Suprapubic skin (tissue), 4 donors: ENCODE data around the gene PSMC2. TPM values are rescaled to one million over a fixed set of nuclear protein-coding genes. Genes with fewer than 3 reads are reported as not detected.
A peak's percentile ranks its signal among the peaks of the same experiment; 100 is the strongest.

Experiments used
- DNase-seq, 2 donors: peaks; one replicate each; pipeline ENCODE4 v3.0.0-alpha.2; 2019; ENCODE audit warnings: low spot score in 2 of 2
- H3K27ac ChIP-seq: fragments of 200-600 bp; sonication (generic); one replicate; pipeline ENCODE4 v1.5.1; 2019
- H3K27me3 ChIP-seq: fragments of 200-600 bp; sonication (generic); one replicate; pipeline ENCODE4 v1.5.1; 2019
- H3K36me3 ChIP-seq: fragments of 200-600 bp; sonication (generic); one replicate; pipeline ENCODE4 v1.5.1; 2019
- H3K4me1 ChIP-seq: fragments of 200-600 bp; sonication (generic); one replicate; pipeline ENCODE4 v1.5.1; 2019
- H3K4me3 ChIP-seq: fragments of 200-600 bp; sonication (generic); one replicate; pipeline ENCODE4 v1.5.1; 2019; ENCODE audit warnings: mild to moderate bottlenecking
- H3K9me3 ChIP-seq: fragments of 200-600 bp; sonication (generic); one replicate; pipeline ENCODE4 v1.5.1; 2019
- EP300 ChIP-seq: sonication (generic); formaldehyde crosslinking; IDR thresholded peaks from one replicate; pipeline ENCODE4 v1.6.1; 2017; ENCODE audit warnings: antibody characterized with exemption
- POLR2A ChIP-seq, 2 donors: fragments of 450-650 bp; IDR thresholded peaks; one replicate each; pipeline ENCODE4 v1.6.1; 2017; ENCODE audit warnings: antibody characterized with exemption in 2 of 2, mild to moderate bottlenecking in 2 of 2, moderate library complexity in 2 of 2
- POLR2AphosphoS5 ChIP-seq, 3 donors: sonication (generic); formaldehyde crosslinking; IDR thresholded peaks; one replicate each; pipeline ENCODE4 v1.6.1; 2017; ENCODE audit warnings: antibody characterized with exemption in 3 of 3
- WGBS: methylation state at CpG from one replicate; pipeline ENCODE4 v1.1.5; 2018; 5-methylcytosine and 5-hydroxymethylcytosine counted together
- total RNA-seq, 4 donors: library from RNA; depleted of rRNA; stranded (reverse); fragments of >200 nt; gene quantifications; one replicate each; pipeline ENCODE4 v1.1.0, GENCODE V29; 2016
- TF ChIP-seq, protein P1 (sequence below), 2 donors: fragments of 200-600 bp in 1 of 2; fragments of 450-650 bp in 1 of 2; sonication (generic) in 1 of 2; IDR thresholded peaks; one replicate each; pipeline ENCODE4 v1.5.1; 2016 to 2019; ENCODE audit warnings: antibody characterized with exemption in 2 of 2, mild to moderate bottlenecking in 1 of 2, moderate library complexity in 1 of 2

PSMC2 gene
- total RNA-seq, 4 donors from 2014 or later = 61.5 to 115 (median 94.0) TPM

DNA sequence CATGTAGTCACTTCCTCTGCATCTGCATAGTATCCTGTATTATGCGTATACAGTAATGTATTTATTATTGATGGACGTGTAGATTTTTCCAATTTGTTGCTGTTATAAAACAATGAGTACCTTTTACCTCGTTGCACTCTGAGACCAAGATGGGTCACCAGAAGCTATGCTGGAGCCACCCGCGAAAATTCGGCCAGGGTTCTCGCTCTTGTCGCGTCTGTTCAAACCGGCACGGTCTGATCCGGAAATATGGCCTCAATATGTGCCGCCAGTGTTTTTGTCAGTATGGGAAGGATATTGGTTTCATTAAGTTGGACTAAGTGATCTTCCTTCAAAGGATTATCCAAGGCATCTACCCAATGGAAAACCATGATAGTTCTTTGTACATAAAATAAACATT, 1.0 kb downstream of the PSMC2 start:
- Histone ChIP-seq H3K9me3 (no peaks in the 10 kb centered on the region), H3K4me3 (peak overlapping the region; percentile 93), H3K27me3 (no peaks in the 10 kb centered on the region), H3K4me1 (peaks cover 50% of the 10 kb centered on the region), H3K36me3 (peaks cover 12% of the 10 kb centered on the region), H3K27ac (peak overlapping the region; percentile 96)
- TF ChIP-seq POLR2AphosphoS5 (IDR thresholded peaks at IDR 0.05) (no peak), EP300 (no peak), POLR2A (IDR thresholded peaks at IDR 0.05) (no peak)
- TF ChIP-seq, protein P1, sequence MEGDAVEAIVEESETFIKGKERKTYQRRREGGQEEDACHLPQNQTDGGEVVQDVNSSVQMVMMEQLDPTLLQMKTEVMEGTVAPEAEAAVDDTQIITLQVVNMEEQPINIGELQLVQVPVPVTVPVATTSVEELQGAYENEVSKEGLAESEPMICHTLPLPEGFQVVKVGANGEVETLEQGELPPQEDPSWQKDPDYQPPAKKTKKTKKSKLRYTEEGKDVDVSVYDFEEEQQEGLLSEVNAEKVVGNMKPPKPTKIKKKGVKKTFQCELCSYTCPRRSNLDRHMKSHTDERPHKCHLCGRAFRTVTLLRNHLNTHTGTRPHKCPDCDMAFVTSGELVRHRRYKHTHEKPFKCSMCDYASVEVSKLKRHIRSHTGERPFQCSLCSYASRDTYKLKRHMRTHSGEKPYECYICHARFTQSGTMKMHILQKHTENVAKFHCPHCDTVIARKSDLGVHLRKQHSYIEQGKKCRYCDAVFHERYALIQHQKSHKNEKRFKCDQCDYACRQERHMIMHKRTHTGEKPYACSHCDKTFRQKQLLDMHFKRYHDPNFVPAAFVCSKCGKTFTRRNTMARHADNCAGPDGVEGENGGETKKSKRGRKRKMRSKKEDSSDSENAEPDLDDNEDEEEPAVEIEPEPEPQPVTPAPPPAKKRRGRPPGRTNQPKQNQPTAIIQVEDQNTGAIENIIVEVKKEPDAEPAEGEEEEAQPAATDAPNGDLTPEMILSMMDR (IDR thresholded peaks at IDR 0.05) = no peak
- no peak for DNase-seq
- 13% methylated on average over 13 of the region's 13 CpGs for WGBS

DNA sequence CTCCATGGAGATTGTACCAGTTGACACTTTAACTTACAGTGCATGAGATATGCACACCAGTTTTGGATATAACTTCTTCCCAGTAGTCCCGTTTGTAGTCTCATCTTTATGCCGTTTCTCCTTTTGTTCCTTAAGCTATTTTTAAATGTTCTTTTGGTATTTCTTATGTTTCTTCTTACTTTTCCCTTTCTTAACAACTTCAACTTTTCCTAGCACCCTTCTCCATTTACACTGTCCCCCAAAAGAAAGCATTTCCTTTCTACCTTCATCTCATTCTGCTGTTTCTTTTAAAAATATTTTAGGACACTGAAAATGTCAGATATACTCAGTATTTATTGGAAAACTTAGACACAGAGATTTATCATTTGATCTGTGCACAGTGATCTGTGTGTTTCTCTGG, 1.5 kb downstream of the PSMC2 start:
- Histone ChIP-seq H3K9me3 (no peaks in the 10 kb centered on the region), H3K4me3 (peak overlapping the region; percentile 93), H3K27ac (no peak overlapping the region), H3K27me3 (no peaks in the 10 kb centered on the region), H3K36me3 (peaks cover 13% of the 10 kb centered on the region), H3K4me1 (peaks cover 46% of the 10 kb centered on the region)
- TF ChIP-seq POLR2AphosphoS5 (IDR thresholded peaks at IDR 0.05) (no peak), EP300 (no peak), POLR2A (IDR thresholded peaks at IDR 0.05) (no peak)
- TF ChIP-seq, protein P1 (IDR thresholded peaks at IDR 0.05) = no peak
- WGBS = 25% methylated on average over 2 of the region's 2 CpGs
- no peak for DNase-seq

DNA sequence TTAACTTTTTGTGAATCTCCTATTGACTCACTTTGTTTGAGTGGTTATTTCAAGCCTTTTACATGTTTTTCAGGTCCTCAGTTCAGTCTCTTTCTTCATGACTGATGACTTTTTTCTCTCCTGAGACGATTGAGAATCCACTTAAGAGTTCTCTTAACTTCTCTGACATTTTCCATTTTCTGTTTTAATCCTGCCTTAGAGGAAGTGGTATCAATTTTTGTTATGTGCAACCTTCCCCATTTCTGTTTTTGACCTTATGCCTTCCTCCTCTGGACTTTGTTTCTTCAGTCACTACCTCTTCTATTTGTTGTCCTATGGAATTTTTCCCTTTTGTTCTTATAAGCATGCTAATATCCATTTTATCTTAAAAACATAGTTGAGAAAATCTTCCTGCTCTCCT, 2.4 kb downstream of the PSMC2 start:
- Histone ChIP-seq H3K4me3 (no peak overlapping the region), H3K36me3 (peaks cover 19% of the 10 kb centered on the region), H3K4me1 (peaks cover 45% of the 10 kb centered on the region), H3K9me3 (no peaks in the 10 kb centered on the region), H3K27me3 (no peaks in the 10 kb centered on the region), H3K27ac (no peak overlapping the region)
- 57% methylated on average over 1 of the region's 1 CpG for WGBS
- DNase-seq = no peak
- TF ChIP-seq POLR2AphosphoS5 (IDR thresholded peaks at IDR 0.05) (no peak), EP300 (no peak), POLR2A (IDR thresholded peaks at IDR 0.05) (no peak)
- TF ChIP-seq, protein P1 (IDR thresholded peaks at IDR 0.05) = no peak

DNA sequence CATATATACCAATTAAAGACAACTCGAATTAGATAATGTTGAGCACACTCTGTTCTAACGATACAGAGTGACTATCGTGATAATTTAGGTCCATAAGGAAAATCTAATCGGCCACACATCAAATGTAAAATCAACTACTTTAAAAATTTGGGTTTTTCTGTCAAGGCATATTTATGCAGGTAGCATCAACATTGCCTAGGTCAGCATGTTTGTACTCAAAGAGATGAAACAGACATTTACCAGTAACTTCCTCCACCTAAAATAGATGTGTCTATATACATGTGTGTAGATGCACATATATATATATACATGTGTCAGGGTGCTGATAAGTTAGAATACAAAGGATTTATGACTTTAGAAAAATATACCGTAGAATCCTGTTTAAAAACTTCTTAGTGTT, 22.0 kb downstream of the PSMC2 start:
- H3K27me3 ChIP-seq = no peaks in the 10 kb centered on the region
- H3K27ac ChIP-seq = no peak overlapping the region
- no peak for DNase-seq
- peaks cover 55% of the 10 kb centered on the region for H3K36me3 ChIP-seq
- H3K4me3 ChIP-seq = no peak overlapping the region
- H3K9me3 ChIP-seq = no peaks in the 10 kb centered on the region
- no peak for TF ChIP-seq POLR2AphosphoS5 (IDR thresholded peaks at IDR 0.05)
- TF ChIP-seq POLR2A (IDR thresholded peaks at IDR 0.05) = no peak
- TF ChIP-seq, protein P1 (IDR thresholded peaks at IDR 0.05) = no peak
- TF ChIP-seq EP300 = no peak
- WGBS = 94% methylated on average over 5 of the region's 5 CpGs
- H3K4me1 ChIP-seq = no peaks in the 10 kb centered on the region

DNA sequence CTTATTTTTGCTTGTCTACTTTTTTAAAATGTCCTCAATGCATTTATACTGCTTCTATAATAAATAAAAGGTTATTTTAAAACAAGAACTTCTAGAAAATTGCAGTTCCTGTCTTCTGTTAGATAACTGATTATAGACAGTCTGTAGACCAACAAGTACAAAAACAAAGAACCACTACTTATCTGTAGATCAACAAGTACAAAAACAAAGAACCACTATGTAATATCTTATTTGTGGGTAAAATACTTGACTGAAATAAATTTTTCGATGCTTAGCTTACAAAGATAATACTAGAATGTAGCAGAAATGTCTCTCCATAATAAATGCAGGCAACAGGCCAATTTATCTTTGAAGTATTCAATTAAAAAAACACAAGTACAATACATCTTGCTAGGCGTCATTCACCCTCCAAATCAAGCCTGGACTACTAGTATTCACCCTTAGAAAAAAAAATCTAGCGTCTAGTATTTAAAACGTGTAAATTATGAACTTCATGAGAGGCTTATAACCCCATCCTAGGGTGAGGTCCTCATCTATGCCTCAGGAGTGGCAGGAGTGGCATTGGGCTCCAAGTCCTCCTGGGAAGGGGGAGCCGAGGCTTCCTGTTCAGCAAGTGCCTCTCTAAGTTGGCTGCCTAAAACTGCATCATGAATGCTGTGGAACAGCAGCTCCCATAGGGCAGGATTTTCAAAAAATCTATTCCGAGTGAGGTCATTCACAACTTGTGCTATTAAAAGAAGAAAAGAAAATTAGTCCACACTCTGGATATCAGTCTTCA, 26.6 kb downstream of the PSMC2 start:
- TF ChIP-seq POLR2AphosphoS5 (IDR thresholded peaks at IDR 0.05) = no peak
- no peak for TF ChIP-seq EP300
- no peak for TF ChIP-seq POLR2A (IDR thresholded peaks at IDR 0.05)
- TF ChIP-seq, protein P1 (IDR thresholded peaks at IDR 0.05) = no peak
- DNase-seq = no peak
- WGBS = 59% methylated on average over 6 of the region's 6 CpGs
- no peak overlapping the region for H3K4me3 ChIP-seq
- H3K36me3 ChIP-seq = peaks cover 9% of the 10 kb centered on the region
- H3K9me3 ChIP-seq = no peaks in the 10 kb centered on the region
- H3K4me1 ChIP-seq = no peaks in the 10 kb centered on the region
- peaks cover 5% of the 10 kb centered on the region for H3K27me3 ChIP-seq
- H3K27ac ChIP-seq = no peak overlapping the region
